GM13977 (cell line): Measurements from ENCODE around the gene USP31.

Source experiments
- DNase-seq: peaks from one replicate; pipeline ENCODE4 v3.0.0; 2012; ENCODE audit warnings: low spot score
- CTCF ChIP-seq: IDR thresholded peaks from 2 replicates; pipeline ENCODE4 v1.5.1; 2012; ENCODE audit warnings: mild to moderate bottlenecking, control low read depth; ENCODE audit not compliant: insufficient read depth; ENCODE audit errors: extremely low read depth, missing control alignments
- in situ Hi-C: fragments of 300-500 bp; cut with MboI; formaldehyde crosslinking; loops from one replicate; pipeline ENCODE4 v1.12.0; 2022; ENCODE audit warnings: low sequenced_read_pairs, low pct_unique_long_range_greater_than_20kb, mixed read lengths, inconsistent platforms; ENCODE audit not compliant: unreplicated experiment

USP31 gene

DNA sequence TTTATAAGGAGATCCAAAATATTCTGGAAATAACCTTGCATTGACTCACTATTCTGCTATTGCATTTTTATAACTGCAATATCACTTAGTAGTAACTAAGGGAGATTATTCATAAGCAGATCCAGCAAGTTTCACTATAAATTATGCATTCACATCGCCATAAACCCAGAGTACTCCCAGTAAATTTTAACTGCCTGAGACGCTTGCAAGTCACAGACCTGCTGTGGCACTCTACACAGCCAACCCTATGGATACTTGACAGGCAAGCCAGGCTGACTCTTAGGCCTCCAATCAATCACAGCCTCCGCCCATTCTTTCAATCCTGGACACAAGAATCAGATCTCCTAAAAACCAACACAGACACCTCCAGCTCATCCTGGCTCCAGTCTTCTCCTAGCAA is 28.2 kb downstream of the USP31 start:
- no peak for TF ChIP-seq CTCF
- no peak for DNase-seq
- in situ Hi-C loops, result no loop called here

- in situ Hi-C loops, result no loop called here
- no peak for TF ChIP-seq CTCF
Measured at GRCh38 chr16:23120562-23120961, 28.7 kb downstream of the USP31 start.

DNA sequence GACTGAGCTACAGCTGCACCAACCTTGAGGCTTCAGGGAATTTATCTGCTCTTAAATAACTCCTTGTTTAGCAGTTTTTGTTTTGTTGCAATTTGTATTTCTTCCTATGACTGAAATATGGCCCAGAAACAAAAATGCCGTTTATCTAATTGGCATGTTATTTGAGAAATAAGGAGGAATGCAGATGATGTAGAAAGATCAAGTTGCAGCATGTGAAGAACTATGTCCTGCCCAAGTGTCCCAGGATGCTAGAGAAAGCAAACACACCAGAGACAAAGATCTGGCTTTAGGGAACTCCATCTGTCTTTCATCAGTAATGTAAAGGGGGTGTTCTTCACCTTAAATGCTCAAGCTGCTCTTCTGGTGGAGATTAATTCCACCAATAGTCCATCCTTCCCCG is 29.7 kb downstream of the USP31 start:
- no peak for DNase-seq
- no peak for TF ChIP-seq CTCF
- in situ Hi-C loops, result no loop called here

More at GRCh38 chr16:23120562-23120961, 28.7 kb downstream of the USP31 start:
- no peak for DNase-seq

- no peak for DNase-seq
- in situ Hi-C loops, result no loop called here
- no peak for TF ChIP-seq CTCF
Measured at GRCh38 chr16:23114131-23114904, 34.9 kb downstream of the USP31 start.

GRCh38 chr16:23113185-23113584 is 36.1 kb downstream of the USP31 start:
- in situ Hi-C loops, result no loop called here
- DNase-seq, result no peak

DNA sequence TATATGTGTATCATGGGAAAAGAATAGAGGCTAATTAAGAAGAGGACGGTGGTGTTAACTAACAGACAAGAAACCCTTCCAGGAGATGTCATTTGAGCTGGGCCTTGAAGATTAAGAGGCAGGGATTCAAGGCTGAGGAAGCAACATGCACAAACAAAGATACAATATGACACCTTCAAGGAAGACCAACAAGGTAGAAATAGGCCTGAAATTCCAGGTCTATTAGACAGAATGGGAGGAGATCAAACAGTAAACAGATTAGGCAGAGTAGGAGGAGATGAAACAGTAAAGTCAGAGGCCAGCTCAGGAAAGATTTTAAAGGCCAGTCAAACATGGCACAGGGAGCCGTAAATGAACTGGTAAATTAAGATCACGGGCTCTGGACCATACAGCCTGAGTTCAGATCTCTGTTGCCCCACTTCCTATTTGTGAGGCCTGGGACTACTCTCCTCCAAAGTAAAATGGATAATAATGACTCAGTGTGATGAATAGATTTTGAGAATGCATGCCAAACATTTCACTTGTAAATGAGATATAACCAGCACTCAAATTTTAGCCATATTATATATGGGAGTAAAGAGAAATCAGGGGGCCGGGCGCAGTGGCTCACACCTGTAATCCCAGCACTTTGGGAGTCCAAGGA is 38.9 kb downstream of the USP31 start:
- DNase-seq, result no peak
- in situ Hi-C loops, result no loop called here
- no peak for TF ChIP-seq CTCF

More at GRCh38 chr16:23113185-23113584, 36.1 kb downstream of the USP31 start:
- TF ChIP-seq CTCF, result no peak
